HL-60 (cell line): ENCODE measurements around the gene SSH2.

Experiments
- DNase-seq, 2 experiments: peaks; one replicate each; pipeline ENCODE4 v3.0.0-alpha.2; 2010 to 2020; ENCODE audit warnings: low read depth in 1 of 2, low spot score in 1 of 2
- H3K27ac ChIP-seq: fragments of 250-450 bp; sonication (Bioruptor Pico); replicated peaks from 2 replicates; pipeline ENCODE4 v1.5.1; 2020; ENCODE audit warnings: mild to moderate bottlenecking, moderate library complexity
- H3K27me3 ChIP-seq: fragments of 250-450 bp; sonication (Bioruptor Pico); 2 replicates; pipeline ENCODE4 v1.5.1; 2021; ENCODE audit warnings: mild to moderate bottlenecking, moderate library complexity; ENCODE audit not compliant: insufficient read depth, poor library complexity, severe bottlenecking
- H3K4me3 ChIP-seq: replicated peaks from 2 replicates; pipeline ENCODE4 v1.5.1; 2011; ENCODE audit warnings: mild to moderate bottlenecking, control low read depth, low read length; ENCODE audit not compliant: insufficient read depth
- CTCF ChIP-seq: IDR thresholded peaks from one replicate; pipeline ENCODE4 v1.5.1; 2011; ENCODE audit warnings: low read length, control low read depth, inconsistent platforms; ENCODE audit not compliant: insufficient read depth
- GABPA ChIP-seq: IDR thresholded peaks from 2 replicates; pipeline ENCODE4 v1.6.1; 2012; ENCODE audit warnings: low read depth
- POLR2AphosphoS5 ChIP-seq: IDR thresholded peaks from 2 replicates; pipeline ENCODE4 v1.6.1; 2012; ENCODE audit warnings: low read depth
- REST ChIP-seq: IDR thresholded peaks from 2 replicates; pipeline ENCODE4 v1.6.1; 2012; ENCODE audit warnings: low read depth; ENCODE audit not compliant: insufficient replicate concordance
- SPI1 ChIP-seq: IDR thresholded peaks from 2 replicates; pipeline ENCODE4 v1.6.1; 2012; ENCODE audit warnings: low read depth, mild to moderate bottlenecking, borderline replicate concordance

Gene SSH2

GRCh38 chr17:29972277-29972676 lies 42.2 kb upstream of the SSH2 start:
- no peak overlapping the region for H3K27ac ChIP-seq
- H3K4me3 ChIP-seq = no peak overlapping the region
- H3K27me3 ChIP-seq = no peaks in the 10 kb centered on the region
- no peak for DNase-seq
- TF ChIP-seq REST (no peak), GABPA (no peak), POLR2AphosphoS5 (no peak), CTCF (no peak), SPI1 (no peak)

GRCh38 chr17:29968271-29968670 lies 38.2 kb upstream of the SSH2 start:
- no peak for DNase-seq
- no peaks in the 10 kb centered on the region for H3K27me3 ChIP-seq
- no peak overlapping the region for H3K4me3 ChIP-seq
- peak; percentile 18; the same call in 1 of the 2 replicates for TF ChIP-seq SPI1
- TF ChIP-seq POLR2AphosphoS5 = no peak
- no peak for TF ChIP-seq REST
- TF ChIP-seq GABPA = no peak
- H3K27ac ChIP-seq = no peak overlapping the region

- H3K27me3 ChIP-seq = no peaks in the 10 kb centered on the region
- no peak overlapping the region for H3K4me3 ChIP-seq
- no peak for DNase-seq
- TF ChIP-seq REST = no peak
- no peak for TF ChIP-seq POLR2AphosphoS5
- TF ChIP-seq SPI1 = no peak
- no peak for TF ChIP-seq GABPA
- no peak for TF ChIP-seq CTCF
- no peak overlapping the region for H3K27ac ChIP-seq
Measured at GRCh38 chr17:29962656-29963055, 32.6 kb upstream of the SSH2 start.
